Testis (tissue), 3 donors: ENCODE measurements around the gene KIT. TPM values are rescaled to one million over a fixed set of nuclear protein-coding genes. Genes with fewer than 3 reads are reported as not detected.

Source experiments
- DNase-seq: peaks from one replicate; pipeline ENCODE4 v3.0.0-alpha.2; 2019
- H3K27ac ChIP-seq, 2 donors: fragments of 200-600 bp; sonication (generic); one replicate each; pipeline ENCODE4 v1.5.1; 2019
- H3K27me3 ChIP-seq: fragments of 200-600 bp; sonication (generic); one replicate; pipeline ENCODE4 v1.5.1; 2019
- H3K36me3 ChIP-seq: fragments of 200-600 bp; sonication (generic); one replicate; pipeline ENCODE4 v1.5.1; 2017; ENCODE audit warnings: low read depth; ENCODE audit errors: missing control alignments
- H3K4me1 ChIP-seq: fragments of 200-600 bp; sonication (generic); one replicate; pipeline ENCODE4 v1.5.1; 2019
- H3K4me3 ChIP-seq, 2 donors: fragments of 200-600 bp; sonication (generic); one replicate each; pipeline ENCODE4 v1.5.1; 2017 to 2019
- H3K9me3 ChIP-seq: fragments of 200-600 bp; sonication (generic); one replicate; pipeline ENCODE4 v1.5.1; 2017
- CTCF ChIP-seq, 3 experiments: fragments of 450-650 bp in 2 of 3; fragments of 200-600 bp in 1 of 3; sonication (generic) in 1 of 3; IDR thresholded peaks; one replicate each; pipeline ENCODE4 v1.5.1; 2016 to 2019; ENCODE audit warnings: antibody characterized with exemption in 3 of 3, mild to moderate bottlenecking in 2 of 3, moderate library complexity in 1 of 3
- POLR2A ChIP-seq: fragments of 450-650 bp; IDR thresholded peaks from one replicate; pipeline ENCODE4 v1.6.1; 2017; ENCODE audit warnings: antibody characterized with exemption, mild to moderate bottlenecking, moderate library complexity
- WGBS, 2 donors: methylation state at CpG; one replicate each; pipeline ENCODE4 v1.1.5; 2018; 5-methylcytosine and 5-hydroxymethylcytosine counted together
- intact Hi-C: fragments of 100-400 bp; cut with DNase I; formaldehyde crosslinking; loops from one replicate; pipeline ENCODE4 v1.15.1; 2023; ENCODE audit warnings: low total_unique reads
- polyA plus RNA-seq: library from polyadenylated mRNA; stranded (reverse); fragments of 350-450 nt; fragmentation: Illumina TruSeq; extraction: RNeasy Lipid Tissue Mini Kit (QIAGEN cat#74804); gene quantifications from one replicate; pipeline ENCODE4 v1.2.3, GENCODE V29; 2014; ENCODE audit warnings: low read depth, low replicate concordance; ENCODE audit not compliant: insufficient read depth
- total RNA-seq, 2 donors: library from RNA; depleted of rRNA; stranded (reverse); fragments of >200 nt; gene quantifications; one replicate each; pipeline ENCODE4 v1.2.3, GENCODE V29; 2016

The KIT gene
- total and polyA plus RNA-seq, 3 donors from 2014 or later, result 10.6 to 15.2 (median 10.7) TPM

- H3K4me1 ChIP-seq, result no peaks in the 10 kb centered on the region
These were observed 19.7 kb downstream of the KIT start for GRCh38 chr4:54677416-54677815.

GRCh38 chr4:54677853-54678650 lies 20.3 kb downstream of the KIT start:
- intact Hi-C loops, result no loop called here
- no peak overlapping the region for H3K27ac ChIP-seq
- no peak for DNase-seq
- no peaks in the 10 kb centered on the region for H3K36me3 ChIP-seq
- TF ChIP-seq CTCF (IDR thresholded peaks at IDR 0.05) (no peak), POLR2A (no peak)
- H3K9me3 ChIP-seq, result no peaks in the 10 kb centered on the region
- WGBS, 2 donors, result 83 to 91% methylated on average over 7 of the region's 7 CpGs
- no peaks in the 10 kb centered on the region for H3K27me3 ChIP-seq
- no peaks in the 10 kb centered on the region for H3K4me1 ChIP-seq
- H3K4me3 ChIP-seq, result no peak overlapping the region

More at GRCh38 chr4:54677416-54677815, 19.7 kb downstream of the KIT start:
- TF ChIP-seq POLR2A, result no peak
- no peak for TF ChIP-seq CTCF (IDR thresholded peaks at IDR 0.05)
- Histone ChIP-seq H3K27me3 (no peaks in the 10 kb centered on the region), H3K27ac (no peak overlapping the region), H3K4me3 (no peak overlapping the region), H3K36me3 (no peaks in the 10 kb centered on the region), H3K9me3 (no peaks in the 10 kb centered on the region)
- intact Hi-C loops, result no loop called here
- no peak for DNase-seq
- WGBS, 2 donors, result 91 to 95% methylated on average over 3 of the region's 3 CpGs

- no peak for DNase-seq
- H3K27ac ChIP-seq, result no peak overlapping the region
- H3K4me1 ChIP-seq, result no peaks in the 10 kb centered on the region
- no peak overlapping the region for H3K4me3 ChIP-seq
- intact Hi-C loops, result no loop called here
- no peaks in the 10 kb centered on the region for H3K36me3 ChIP-seq
- no peaks in the 10 kb centered on the region for H3K9me3 ChIP-seq
- H3K27me3 ChIP-seq, result no peaks in the 10 kb centered on the region
- TF ChIP-seq POLR2A, result no peak
- TF ChIP-seq CTCF (IDR thresholded peaks at IDR 0.05), result no peak
These were observed 21.1 kb downstream of the KIT start for GRCh38 chr4:54678826-54679225.

- TF ChIP-seq POLR2A (no peak), CTCF (IDR thresholded peaks at IDR 0.05) (no peak)
- intact Hi-C loops, result no loop called here
- H3K27me3 ChIP-seq, result no peaks in the 10 kb centered on the region
- H3K4me1 ChIP-seq, result no peaks in the 10 kb centered on the region
- no peak overlapping the region for H3K4me3 ChIP-seq
- DNase-seq, result no peak
- no peaks in the 10 kb centered on the region for H3K9me3 ChIP-seq
- H3K36me3 ChIP-seq, result no peaks in the 10 kb centered on the region
- WGBS, 2 donors, result 84 to 89% methylated on average over 1 of the region's 1 CpG
- no peak overlapping the region for H3K27ac ChIP-seq
These were observed 22.1 kb downstream of the KIT start for GRCh38 chr4:54679813-54680212.
